A549 (cell line): ENCODE data around the gene LMAN1L. TPM values are rescaled to one million over a fixed set of nuclear protein-coding genes. Genes with fewer than 3 reads are reported as not detected.
A peak's percentile ranks its signal among the peaks of the same experiment; 100 is the strongest.

Experiments used
- ATAC-seq, 2 experiments: fragments of 200-7000 bp in 1 of 2; fragments of >200 bp in 1 of 2; cut with Nextera tagmentation in 1 of 2; cut with Tn5 transposase in 1 of 2; 3 replicates each; pipeline versions ENCODE4 v1.8.0 to v1.9.1; 2018 to 2020; ENCODE audit warnings: mild to moderate bottlenecking in 1 of 2, moderate library complexity in 1 of 2
- CTCF ChIA-PET: fragments of 300-600 bp; sonication (Branson Sonifier 250); formaldehyde crosslinking; extraction: SDS; loops from one replicate; lab custom pipeline; 2021; ENCODE audit warnings: antibody characterized with exemption, inconsistent platforms; lab: Yijun Ruan, JAX
- POLR2A ChIA-PET: fragments of 350-600 bp; formaldehyde crosslinking; extraction: SDS; loops from one replicate; lab custom pipeline; 2021; ENCODE audit warnings: antibody characterized with exemption, inconsistent platforms; lab: Yijun Ruan, JAX
- DNase-seq, 2 experiments: peaks; one replicate each; pipeline versions ENCODE4 v3.0.0 to v3.0.0-alpha.2; 2011 to 2016; ENCODE audit warnings: low read depth in 1 of 2, low spot score in 1 of 2
- FAIRE-seq: peaks from 2 replicates; lab custom pipeline; 2011; peaks lifted over from hg19 to GRCh38; lab: Jason Lieb, UNC
- H3K27ac ChIP-seq, 2 experiments: fragments of >200 bp; sonication (Bioruptor Twin); formaldehyde crosslinking; 3 replicates each; pipeline ENCODE4 v1.5.1; 2016 to 2017
- H3K4me1 ChIP-seq: fragments of >200 bp; sonication (Bioruptor Twin); formaldehyde crosslinking; 3 replicates; pipeline ENCODE4 v1.6.1; 2016
- H3K4me2 ChIP-seq: fragments of >200 bp; sonication (Bioruptor Twin); formaldehyde crosslinking; 3 replicates; pipeline ENCODE4 v1.6.1; 2016
- H3K4me3 ChIP-seq: fragments of >200 bp; sonication (Bioruptor Twin); formaldehyde crosslinking; 3 replicates; pipeline ENCODE4 v1.5.1; 2016
- H3K9me3 ChIP-seq: fragments of >200 bp; sonication (Bioruptor Twin); formaldehyde crosslinking; 3 replicates; pipeline ENCODE4 v1.6.1; 2016
- JUNB ChIP-seq: fragments of >200 bp; sonication (Bioruptor Twin); formaldehyde crosslinking; IDR thresholded peaks from 2 replicates; pipeline ENCODE4 v1.6.1; 2016
- NPAS2 ChIP-seq: fragments of 250-450 bp; sonication (Bioruptor Pico); IDR thresholded peaks from 2 replicates; pipeline ENCODE4 v1.8.0; 2022; ENCODE audit warnings: mild to moderate bottlenecking, moderate library complexity, borderline replicate concordance
- PHF8 ChIP-seq: fragments of 200-600 bp; sonication (generic); IDR thresholded peaks from 2 replicates; pipeline ENCODE4 v1.6.1; 2016; ENCODE audit warnings: low read depth, mild to moderate bottlenecking, antibody characterized with exemption, moderate library complexity, borderline replicate concordance
- ZNF302 ChIP-seq: fragments of 250-450 bp; sonication (Bioruptor Pico); IDR thresholded peaks from 2 replicates; pipeline ENCODE4 v1.9.0; 2021; ENCODE audit warnings: inconsistent platforms, mild to moderate bottlenecking, moderate library complexity
- WGBS: methylation state at CpG from one replicate; pipeline ENCODE4 v1.1.6; 2017; ENCODE audit errors: missing lambda C conversion rate; 5-methylcytosine and 5-hydroxymethylcytosine counted together
- polyA plus RNA-seq, 4 experiments: library from polyadenylated mRNA; depleted of rRNA in 3 of 4; stranded (reverse); fragments of >200 nt; fragmentation: RNase III in 1 of 4; extraction: RNeasy Plus Mini Kit Qiagen cat#74134 plus additional on column Dnase treatment in 1 of 4; gene quantifications; 2 replicates in 3 of 4; 3 replicates in 1 of 4; pipeline ENCODE4 v1.2.3, GENCODE V29; 2011 to 2017
- small RNA-seq, 6 experiments: library from RNA; depleted of rRNA; stranded (forward); fragments of <200 nt; gene quantifications; one replicate each; pipeline ENCODE3, GENCODE V24; 2012
- TF ChIP-seq, protein P1 (sequence below): IDR thresholded peaks from 2 replicates; pipeline ENCODE4 v1.6.1; 2012
- TF ChIP-seq, protein P2 (sequence below): fragments of 200-600 bp; sonication (generic); IDR thresholded peaks from 2 replicates; pipeline ENCODE4 v1.6.1; 2016; ENCODE audit warnings: antibody characterized with exemption, mild to moderate bottlenecking, moderate library complexity
- TF ChIP-seq, protein P3 (sequence below): IDR thresholded peaks from 2 replicates; pipeline ENCODE4 v1.6.1; 2012

LMAN1L gene
- polyA plus RNA-seq, 2 of the 4 experiments (the other 2 are of a cell fraction) = not detected

DNA sequence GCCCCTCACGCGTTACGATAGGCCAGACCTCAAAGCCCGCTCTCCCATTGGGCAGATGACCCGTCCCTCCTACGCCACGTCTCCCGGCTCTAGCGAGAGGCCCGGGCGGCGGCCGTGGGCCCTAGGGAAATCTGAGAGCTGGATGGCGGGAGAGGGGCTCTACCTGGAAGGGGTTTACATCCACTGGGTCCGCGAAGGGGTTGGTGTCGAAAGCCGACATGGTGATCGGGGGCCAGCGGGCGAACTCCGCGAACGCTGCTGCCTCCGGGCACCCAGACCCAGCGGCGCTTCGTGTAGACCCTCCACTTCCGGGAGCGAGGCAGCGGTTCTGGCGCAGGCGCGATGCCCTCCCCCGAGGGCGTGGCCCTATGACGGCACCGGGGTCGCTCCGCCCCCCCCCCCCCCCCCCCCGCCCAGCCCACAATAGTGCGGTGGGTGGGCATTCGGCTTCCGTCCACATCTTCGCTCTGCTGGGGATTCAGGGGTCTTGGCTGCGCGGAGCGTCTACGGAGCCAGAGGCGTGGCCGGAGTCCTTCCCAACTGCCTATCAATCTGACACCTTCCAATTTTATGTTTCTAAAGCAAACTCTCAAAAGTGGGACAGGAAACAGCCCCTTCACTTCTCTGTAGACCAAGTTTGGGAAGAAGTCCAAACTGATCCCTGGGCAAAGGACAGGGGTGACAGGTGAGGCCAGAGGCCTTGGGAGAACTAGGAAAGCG, 60.6 kb downstream of the LMAN1L start, which contains the start of gene SCAMP2 (continued):
- TF ChIP-seq, protein P1, sequence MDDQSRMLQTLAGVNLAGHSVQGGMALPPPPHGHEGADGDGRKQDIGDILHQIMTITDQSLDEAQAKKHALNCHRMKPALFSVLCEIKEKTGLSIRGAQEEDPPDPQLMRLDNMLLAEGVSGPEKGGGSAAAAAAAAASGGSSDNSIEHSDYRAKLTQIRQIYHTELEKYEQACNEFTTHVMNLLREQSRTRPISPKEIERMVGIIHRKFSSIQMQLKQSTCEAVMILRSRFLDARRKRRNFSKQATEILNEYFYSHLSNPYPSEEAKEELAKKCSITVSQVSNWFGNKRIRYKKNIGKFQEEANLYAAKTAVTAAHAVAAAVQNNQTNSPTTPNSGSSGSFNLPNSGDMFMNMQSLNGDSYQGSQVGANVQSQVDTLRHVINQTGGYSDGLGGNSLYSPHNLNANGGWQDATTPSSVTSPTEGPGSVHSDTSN = peak; percentile 96
- TF ChIP-seq ZNF302 (CRISPR knock-in tag) = no peak
- TF ChIP-seq NPAS2 (CRISPR knock-in tag) = no peak
- TF ChIP-seq PHF8 = peak; percentile 98

DNA sequence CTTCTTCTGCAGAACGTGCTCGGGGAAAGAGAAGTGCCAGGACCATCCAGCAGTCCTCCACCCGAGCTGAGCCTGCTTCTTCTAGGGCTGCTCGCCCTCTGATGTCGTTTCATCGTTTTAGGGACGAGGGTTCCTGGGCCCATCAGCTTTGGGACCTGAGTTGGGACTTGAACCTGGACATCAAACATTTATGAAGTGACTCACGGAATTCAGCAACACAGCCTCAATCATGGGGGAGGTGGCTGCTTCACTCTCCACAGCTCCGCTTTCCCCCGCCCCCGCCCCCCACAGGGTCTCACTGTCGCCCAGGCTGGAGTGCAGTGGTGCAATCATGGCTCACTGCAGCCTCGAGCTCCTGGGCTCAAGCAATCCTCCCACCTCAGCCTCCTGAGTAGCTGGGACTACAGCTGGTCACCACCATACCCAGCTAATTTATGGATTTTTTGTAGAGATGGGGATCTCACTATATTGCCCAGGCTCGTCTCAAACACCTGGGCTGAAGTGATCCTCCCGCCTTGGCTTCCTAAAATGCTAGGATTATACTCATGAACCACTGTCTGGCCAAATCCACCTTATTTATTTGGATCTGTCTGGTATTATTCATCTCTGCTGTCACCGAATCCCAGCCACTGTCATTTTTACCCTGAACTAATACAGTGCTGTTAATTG, 61.3 kb downstream of the LMAN1L start:
- Histone ChIP-seq H3K4me2 (peak overlapping the region; percentile 87), H3K9me3 (no peaks in the 10 kb centered on the region), H3K4me3 (peak overlapping the region; percentile 88), H3K27ac (peak overlapping the region; percentile 87 to 91), H3K4me1 (peaks cover 20% of the 10 kb centered on the region; the same call in 2 of the 3 replicates)
- TF ChIP-seq, protein P2, sequence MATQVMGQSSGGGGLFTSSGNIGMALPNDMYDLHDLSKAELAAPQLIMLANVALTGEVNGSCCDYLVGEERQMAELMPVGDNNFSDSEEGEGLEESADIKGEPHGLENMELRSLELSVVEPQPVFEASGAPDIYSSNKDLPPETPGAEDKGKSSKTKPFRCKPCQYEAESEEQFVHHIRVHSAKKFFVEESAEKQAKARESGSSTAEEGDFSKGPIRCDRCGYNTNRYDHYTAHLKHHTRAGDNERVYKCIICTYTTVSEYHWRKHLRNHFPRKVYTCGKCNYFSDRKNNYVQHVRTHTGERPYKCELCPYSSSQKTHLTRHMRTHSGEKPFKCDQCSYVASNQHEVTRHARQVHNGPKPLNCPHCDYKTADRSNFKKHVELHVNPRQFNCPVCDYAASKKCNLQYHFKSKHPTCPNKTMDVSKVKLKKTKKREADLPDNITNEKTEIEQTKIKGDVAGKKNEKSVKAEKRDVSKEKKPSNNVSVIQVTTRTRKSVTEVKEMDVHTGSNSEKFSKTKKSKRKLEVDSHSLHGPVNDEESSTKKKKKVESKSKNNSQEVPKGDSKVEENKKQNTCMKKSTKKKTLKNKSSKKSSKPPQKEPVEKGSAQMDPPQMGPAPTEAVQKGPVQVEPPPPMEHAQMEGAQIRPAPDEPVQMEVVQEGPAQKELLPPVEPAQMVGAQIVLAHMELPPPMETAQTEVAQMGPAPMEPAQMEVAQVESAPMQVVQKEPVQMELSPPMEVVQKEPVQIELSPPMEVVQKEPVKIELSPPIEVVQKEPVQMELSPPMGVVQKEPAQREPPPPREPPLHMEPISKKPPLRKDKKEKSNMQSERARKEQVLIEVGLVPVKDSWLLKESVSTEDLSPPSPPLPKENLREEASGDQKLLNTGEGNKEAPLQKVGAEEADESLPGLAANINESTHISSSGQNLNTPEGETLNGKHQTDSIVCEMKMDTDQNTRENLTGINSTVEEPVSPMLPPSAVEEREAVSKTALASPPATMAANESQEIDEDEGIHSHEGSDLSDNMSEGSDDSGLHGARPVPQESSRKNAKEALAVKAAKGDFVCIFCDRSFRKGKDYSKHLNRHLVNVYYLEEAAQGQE = no peak
- TF ChIP-seq, protein P3, sequence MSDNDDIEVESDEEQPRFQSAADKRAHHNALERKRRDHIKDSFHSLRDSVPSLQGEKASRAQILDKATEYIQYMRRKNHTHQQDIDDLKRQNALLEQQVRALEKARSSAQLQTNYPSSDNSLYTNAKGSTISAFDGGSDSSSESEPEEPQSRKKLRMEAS = 0 out of 2 replicates have a peak, but pooled peaks have one; percentile 28
- no peak for TF ChIP-seq JUNB
- FAIRE-seq = no peak
- peak; percentile 58 to 64 for ATAC-seq
- ChIA-PET CTCF (interaction anchor here (0.8 to 1.3 kb wide), 6 partner anchors 10 to 102 kb away, joined by 3 to 6 read pairs (median 3); no protein-coding TSS in a partner anchor), POLR2A (interaction anchor here (0.7 to 2.0 kb wide), 6 partner anchors 8 to 149 kb away, joined by 3 to 7 read pairs (median 4); partner anchors contain the start of genes FAM219B, MPI and PPCDC)
- DNase-seq = peak; percentile 51 to 65
- WGBS = 14% methylated on average over 15 of the region's 16 CpGs

Small RNA genes lying within 50 kb of the gene (small RNA-seq; reads per million reads assigned to genes)
- gene CPLX3 (0 reads per million in 6 experiments), gene MIR4513 (0 reads per million in 6 experiments), gene MIR6882 (0 to 12.3 (median 5.5) reads per million in 6 experiments)

Other genes with a start within 250 kb of the LMAN1L start
- 35.7 and 42.5 TPM in 2 replicates for gene CLK3, start 197.0 kb upstream of the LMAN1L start, polyA plus RNA-seq (2011; rRNA removed)
- gene CLK3, start 197.0 kb upstream of the LMAN1L start, polyA plus RNA-seq (2017; fragmentation: RNase III; extraction: RNeasy Plus Mini Kit Qiagen cat#74134 plus additional on column Dnase treatment) = 39.1 to 48.2 TPM (median 47.0 TPM) in 3 replicates
- gene EDC3, start 116.8 kb upstream of the LMAN1L start, polyA plus RNA-seq (2011; rRNA removed) = 23.2 and 31.2 TPM in 2 replicates
- 17.7 to 24.1 TPM (median 23.4 TPM) in 3 replicates for gene EDC3, start 116.8 kb upstream of the LMAN1L start, polyA plus RNA-seq (2017; fragmentation: RNase III; extraction: RNeasy Plus Mini Kit Qiagen cat#74134 plus additional on column Dnase treatment)
- 0.22 and 0.25 TPM in 2 replicates for gene CYP1A1, start 87.3 kb upstream of the LMAN1L start, polyA plus RNA-seq (2011; rRNA removed)
- gene CYP1A1, start 87.3 kb upstream of the LMAN1L start, polyA plus RNA-seq (2017; fragmentation: RNase III; extraction: RNeasy Plus Mini Kit Qiagen cat#74134 plus additional on column Dnase treatment) = 0.46 to 0.62 TPM (median 0.50 TPM) in 3 replicates
- not detected in 2 replicates for gene CYP1A2, start 64.0 kb upstream of the LMAN1L start, polyA plus RNA-seq (2011; rRNA removed)
- not detected in 3 replicates for gene CYP1A2, start 64.0 kb upstream of the LMAN1L start, polyA plus RNA-seq (2017; fragmentation: RNase III; extraction: RNeasy Plus Mini Kit Qiagen cat#74134 plus additional on column Dnase treatment)
- 17.8 and 22.2 TPM in 2 replicates for gene CSK, start 30.8 kb upstream of the LMAN1L start, polyA plus RNA-seq (2011; rRNA removed)
- gene CSK, start 30.8 kb upstream of the LMAN1L start, polyA plus RNA-seq (2017; fragmentation: RNase III; extraction: RNeasy Plus Mini Kit Qiagen cat#74134 plus additional on column Dnase treatment) = 56.7 to 63.0 TPM (median 61.6 TPM) in 3 replicates
- gene CPLX3, start 13.8 kb downstream of the LMAN1L start, polyA plus RNA-seq (2011; rRNA removed) = 0.05 TPM in 1 of 2 replicates, not detected in the other
- not detected in 3 replicates for gene CPLX3, start 13.8 kb downstream of the LMAN1L start, polyA plus RNA-seq (2017; fragmentation: RNase III; extraction: RNeasy Plus Mini Kit Qiagen cat#74134 plus additional on column Dnase treatment)
- 48.9 and 58.4 TPM in 2 replicates for gene ULK3, start 30.3 kb downstream of the LMAN1L start, polyA plus RNA-seq (2011; rRNA removed)
- 23.0 to 28.1 TPM (median 28.0 TPM) in 3 replicates for gene ULK3, start 30.3 kb downstream of the LMAN1L start, polyA plus RNA-seq (2017; fragmentation: RNase III; extraction: RNeasy Plus Mini Kit Qiagen cat#74134 plus additional on column Dnase treatment)
- gene SCAMP2, start 60.5 kb downstream of the LMAN1L start, polyA plus RNA-seq (2011; rRNA removed) = 128 TPM in 2 replicates
- 40.4 to 43.3 TPM (median 41.5 TPM) in 3 replicates for gene SCAMP2, start 60.5 kb downstream of the LMAN1L start, polyA plus RNA-seq (2017; fragmentation: RNase III; extraction: RNeasy Plus Mini Kit Qiagen cat#74134 plus additional on column Dnase treatment)
- gene MPI, start 77.2 kb downstream of the LMAN1L start, polyA plus RNA-seq (2011; rRNA removed) = 53.7 and 74.4 TPM in 2 replicates
- 32.9 to 39.9 TPM (median 39.4 TPM) in 3 replicates for gene MPI, start 77.2 kb downstream of the LMAN1L start, polyA plus RNA-seq (2017; fragmentation: RNase III; extraction: RNeasy Plus Mini Kit Qiagen cat#74134 plus additional on column Dnase treatment)
- 46.2 and 65.3 TPM in 2 replicates for gene FAM219B, start 94.0 kb downstream of the LMAN1L start, polyA plus RNA-seq (2011; rRNA removed)
- gene FAM219B, start 94.0 kb downstream of the LMAN1L start, polyA plus RNA-seq (2017; fragmentation: RNase III; extraction: RNeasy Plus Mini Kit Qiagen cat#74134 plus additional on column Dnase treatment) = 29.9 to 36.9 TPM (median 31.3 TPM) in 3 replicates
- gene COX5A, start 125.2 kb downstream of the LMAN1L start, polyA plus RNA-seq (2011; rRNA removed) = 328 and 391 TPM in 2 replicates
- 478 to 481 TPM (median 481 TPM) in 3 replicates for gene COX5A, start 125.2 kb downstream of the LMAN1L start, polyA plus RNA-seq (2017; fragmentation: RNase III; extraction: RNeasy Plus Mini Kit Qiagen cat#74134 plus additional on column Dnase treatment)
- 8.8 and 9.3 TPM in 2 replicates for gene RPP25, start 143.9 kb downstream of the LMAN1L start, polyA plus RNA-seq (2011; rRNA removed)
- 12.2 to 13.7 TPM (median 13.0 TPM) in 3 replicates for gene RPP25, start 143.9 kb downstream of the LMAN1L start, polyA plus RNA-seq (2017; fragmentation: RNase III; extraction: RNeasy Plus Mini Kit Qiagen cat#74134 plus additional on column Dnase treatment)
- gene SCAMP5, start 182.7 kb downstream of the LMAN1L start, polyA plus RNA-seq (2011; rRNA removed) = 10.5 and 11.8 TPM in 2 replicates
- 13.7 to 16.2 TPM (median 15.0 TPM) in 3 replicates for gene SCAMP5, start 182.7 kb downstream of the LMAN1L start, polyA plus RNA-seq (2017; fragmentation: RNase III; extraction: RNeasy Plus Mini Kit Qiagen cat#74134 plus additional on column Dnase treatment)
- 14.5 and 18.2 TPM in 2 replicates for gene PPCDC, start 210.8 kb downstream of the LMAN1L start, polyA plus RNA-seq (2011; rRNA removed)
- gene PPCDC, start 210.8 kb downstream of the LMAN1L start, polyA plus RNA-seq (2017; fragmentation: RNase III; extraction: RNeasy Plus Mini Kit Qiagen cat#74134 plus additional on column Dnase treatment) = 18.5 to 19.9 TPM (median 19.9 TPM) in 3 replicates